ENCODE results near the gene PIRT. TPM values are rescaled to one million over a fixed set of nuclear protein-coding genes. Genes with fewer than 3 reads are reported as not detected.

PIRT gene
- not detected in 5 replicates for total RNA-seq (2022; extraction: Qiagen RNA extraction)

GRCh38 chr17:10837921-10838320, at the start of gene PIRT:
PIRT (minus strand) TSS chr17:10838087; CDS start chr17:10825645, 12,442 bp downstream.

GRCh38 chr17:10803830-10804475, 33.9 kb downstream of the PIRT start, which contains the start of gene TMEM238L:
TMEM238L (minus strand) TSS chr17:10804099; CDS start chr17:10803963, 136 bp downstream.

Other genes starting within 250 kb of the PIRT start
- 0.43 to 1.3 TPM (median 0.97 TPM) in 5 replicates for gene MYH3, start 180.8 kb downstream of the PIRT start, total RNA-seq (2022; extraction: Qiagen RNA extraction)
- 49.3 to 57.9 TPM (median 56.1 TPM) in 5 replicates for gene SCO1, start 140.6 kb downstream of the PIRT start, total RNA-seq (2022; extraction: Qiagen RNA extraction)
- gene ADPRM, start 140.5 kb downstream of the PIRT start, total RNA-seq (2022; extraction: Qiagen RNA extraction), result 6.1 to 9.2 TPM (median 8.6 TPM) in 5 replicates
- gene TMEM220, start 108.1 kb downstream of the PIRT start, total RNA-seq (2022; extraction: Qiagen RNA extraction), result 2.0 to 3.8 TPM (median 2.7 TPM) in 5 replicates
- not detected in 5 replicates for gene TMEM238L, start 34.0 kb downstream of the PIRT start, total RNA-seq (2022; extraction: Qiagen RNA extraction)